K562 (cell line): ENCODE data around the gene STEAP2.

Experiments
- EP300 ChIP-seq: IDR thresholded peaks from 2 replicates; pipeline ENCODE4 v1.6.1; 2012; ENCODE audit warnings: low read length, improper control_type of control experiment
- LARP7 ChIP-seq: fragments of 450-650 bp; IDR thresholded peaks from 2 replicates; pipeline ENCODE4 v1.6.1; 2016
- SPI1 ChIP-seq: IDR thresholded peaks from 2 replicates; pipeline ENCODE4 v1.6.1; 2011; ENCODE audit warnings: low read depth, low read length, control low read depth, borderline replicate concordance
- SRSF9 ChIP-seq: fragments of 200-400 bp; formaldehyde crosslinking; IDR thresholded peaks from 2 replicates; pipeline ENCODE4 v1.6.1; 2017; ENCODE audit warnings: low read depth, low read length, borderline replicate concordance
- ZNF561 ChIP-seq: fragments of 450-650 bp; formaldehyde crosslinking; conservative IDR thresholded peaks from 2 replicates; pipeline ENCODE4 v1.4.0; 2020; ENCODE audit warnings: mild to moderate bottlenecking, moderate library complexity
- TF ChIP-seq, protein P1 (sequence below): sonication (generic); formaldehyde crosslinking; IDR thresholded peaks from 2 replicates; pipeline ENCODE4 v1.8.0; 2022; ENCODE audit warnings: mild to moderate bottlenecking, missing genetic modification reagents
- TF ChIP-seq, protein P2 (sequence below): sonication (generic); formaldehyde crosslinking; IDR thresholded peaks from 2 replicates; pipeline ENCODE4 v1.9.0; 2022; ENCODE audit warnings: mild to moderate bottlenecking, missing genetic modification reagents

DNA sequence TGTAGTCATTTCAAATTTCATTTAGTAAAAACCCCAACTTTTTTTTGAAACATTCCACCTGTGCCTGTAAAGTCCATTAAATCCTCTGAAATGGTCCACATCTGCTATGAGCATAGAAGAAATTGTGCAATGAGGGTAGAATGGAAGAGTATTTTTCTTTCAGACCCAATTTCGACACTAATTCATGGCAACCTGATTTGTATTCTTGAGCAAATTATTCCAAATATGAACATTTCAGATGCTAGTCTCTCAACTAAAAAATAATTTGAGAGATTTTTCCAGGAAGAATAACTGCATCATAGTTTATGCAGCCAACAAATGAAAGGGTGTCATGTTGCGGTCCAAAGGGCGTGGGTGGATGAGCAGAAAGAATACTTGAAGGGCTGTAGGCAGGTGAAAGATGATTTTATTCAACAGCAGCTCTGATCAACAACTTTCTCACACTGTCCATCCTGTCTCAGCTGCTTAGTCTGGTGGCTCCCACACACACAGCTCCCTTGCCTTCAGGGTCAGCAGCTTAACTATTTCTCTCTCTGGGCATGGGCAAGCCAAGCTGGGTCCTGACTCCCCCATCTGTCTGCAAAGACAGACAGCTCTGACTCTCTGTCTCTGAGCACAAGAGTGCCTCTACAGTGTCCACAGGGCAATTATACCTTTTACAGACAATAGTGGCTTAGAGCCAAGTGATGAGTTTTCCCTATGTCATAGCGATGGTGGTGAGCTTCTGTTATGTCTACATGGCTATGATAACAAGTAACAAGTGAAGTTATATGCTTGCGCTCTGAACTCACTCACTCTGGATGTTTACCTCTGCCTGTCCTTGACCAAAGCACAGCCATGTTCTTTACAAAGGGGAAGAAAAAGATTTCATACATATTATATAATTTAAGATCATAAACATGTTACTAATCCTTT lies 11.5 kb downstream of the STEAP2 start:
- TF ChIP-seq LARP7 (no peak), EP300 (no peak), SRSF9 (no peak), SPI1 (no peak), ZNF561 (no peak)
- TF ChIP-seq, protein P1, sequence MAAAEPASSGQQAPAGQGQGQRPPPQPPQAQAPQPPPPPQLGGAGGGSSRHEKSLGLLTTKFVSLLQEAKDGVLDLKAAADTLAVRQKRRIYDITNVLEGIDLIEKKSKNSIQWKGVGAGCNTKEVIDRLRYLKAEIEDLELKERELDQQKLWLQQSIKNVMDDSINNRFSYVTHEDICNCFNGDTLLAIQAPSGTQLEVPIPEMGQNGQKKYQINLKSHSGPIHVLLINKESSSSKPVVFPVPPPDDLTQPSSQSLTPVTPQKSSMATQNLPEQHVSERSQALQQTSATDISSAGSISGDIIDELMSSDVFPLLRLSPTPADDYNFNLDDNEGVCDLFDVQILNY (CRISPR knock-in tag) = no peak
- TF ChIP-seq, protein P2, sequence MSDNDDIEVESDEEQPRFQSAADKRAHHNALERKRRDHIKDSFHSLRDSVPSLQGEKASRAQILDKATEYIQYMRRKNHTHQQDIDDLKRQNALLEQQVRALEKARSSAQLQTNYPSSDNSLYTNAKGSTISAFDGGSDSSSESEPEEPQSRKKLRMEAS = no peak
